ENCODE data around the gene PADI4. TPM values are rescaled to one million over a fixed set of nuclear protein-coding genes. Genes with fewer than 3 reads are reported as not detected.

Gene PADI4, protein sequence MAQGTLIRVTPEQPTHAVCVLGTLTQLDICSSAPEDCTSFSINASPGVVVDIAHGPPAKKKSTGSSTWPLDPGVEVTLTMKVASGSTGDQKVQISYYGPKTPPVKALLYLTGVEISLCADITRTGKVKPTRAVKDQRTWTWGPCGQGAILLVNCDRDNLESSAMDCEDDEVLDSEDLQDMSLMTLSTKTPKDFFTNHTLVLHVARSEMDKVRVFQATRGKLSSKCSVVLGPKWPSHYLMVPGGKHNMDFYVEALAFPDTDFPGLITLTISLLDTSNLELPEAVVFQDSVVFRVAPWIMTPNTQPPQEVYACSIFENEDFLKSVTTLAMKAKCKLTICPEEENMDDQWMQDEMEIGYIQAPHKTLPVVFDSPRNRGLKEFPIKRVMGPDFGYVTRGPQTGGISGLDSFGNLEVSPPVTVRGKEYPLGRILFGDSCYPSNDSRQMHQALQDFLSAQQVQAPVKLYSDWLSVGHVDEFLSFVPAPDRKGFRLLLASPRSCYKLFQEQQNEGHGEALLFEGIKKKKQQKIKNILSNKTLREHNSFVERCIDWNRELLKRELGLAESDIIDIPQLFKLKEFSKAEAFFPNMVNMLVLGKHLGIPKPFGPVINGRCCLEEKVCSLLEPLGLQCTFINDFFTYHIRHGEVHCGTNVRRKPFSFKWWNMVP
- total RNA-seq = 1.8 TPM

DNA sequence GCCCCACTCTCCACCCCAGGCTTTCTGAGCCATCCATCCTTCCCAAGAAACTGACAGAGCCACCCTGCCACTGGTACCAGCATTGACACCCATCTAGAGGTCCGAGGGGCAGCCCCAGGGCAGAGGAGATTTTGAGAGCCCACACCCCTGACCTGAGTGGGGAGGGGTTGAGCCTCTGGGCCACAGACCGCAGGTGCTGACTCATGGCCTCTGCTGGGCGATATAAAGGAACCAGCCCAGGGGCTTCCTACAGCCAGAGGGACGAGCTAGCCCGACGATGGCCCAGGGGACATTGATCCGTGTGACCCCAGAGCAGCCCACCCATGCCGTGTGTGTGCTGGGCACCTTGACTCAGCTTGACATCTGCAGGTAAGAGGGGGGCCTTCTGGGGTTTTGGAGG lies at the start of gene PADI4:
TSS of gene PADI4 (plus strand) at position 252 of the 400 bp plus-strand sequence. CDS start at position 278, 26 bp downstream.
- no peak for DNase-seq

DNA sequence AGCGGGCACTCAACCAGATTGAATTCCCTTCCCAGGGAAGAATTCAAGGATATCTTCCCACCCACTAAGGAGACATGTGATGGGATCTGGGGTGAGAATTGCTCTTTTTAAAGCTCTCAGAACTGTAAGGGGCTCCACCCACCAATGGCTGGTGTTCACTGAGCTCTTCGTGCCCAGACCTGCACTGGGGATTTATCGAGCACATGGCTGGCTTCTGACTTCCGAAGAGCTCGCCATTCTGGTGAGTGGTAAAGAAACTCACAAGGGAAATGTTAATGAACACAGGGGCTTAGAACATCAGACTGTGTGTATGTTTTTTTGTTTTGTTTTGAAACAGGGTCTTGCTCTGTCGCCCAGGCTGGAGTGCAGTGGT lies 49.3 kb upstream of the PADI4 start:
- no peak for DNase-seq

DNA sequence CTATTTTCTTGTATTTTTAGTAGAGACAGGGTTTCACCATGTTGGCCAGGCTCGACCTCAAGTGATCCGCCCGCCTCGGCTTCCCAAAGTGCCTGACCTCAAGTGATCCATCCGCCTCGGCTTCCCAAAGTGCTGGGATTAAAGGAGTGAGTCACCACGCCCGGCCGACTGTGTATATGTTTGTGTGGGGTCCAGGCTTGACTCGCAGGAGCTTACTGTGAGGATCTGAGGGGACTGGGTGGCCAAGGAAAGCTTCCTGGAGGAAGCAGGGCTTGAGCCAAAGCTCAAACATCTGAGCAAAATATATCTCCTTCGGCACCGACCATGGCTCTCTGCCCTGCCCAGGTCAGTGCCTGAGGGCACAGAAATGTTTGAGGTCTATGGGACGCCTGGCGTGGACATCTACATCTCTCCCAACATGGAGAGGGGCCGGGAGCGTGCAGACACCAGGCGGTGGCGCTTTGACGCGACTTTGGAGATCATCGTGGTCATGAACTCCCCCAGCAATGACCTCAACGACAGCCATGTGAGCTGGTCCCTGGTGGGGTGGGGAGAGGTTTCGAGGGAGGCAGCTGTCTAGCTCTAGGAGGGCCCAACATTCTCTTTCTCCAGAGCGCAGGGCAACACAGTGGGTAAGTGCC lies 48.6 kb upstream of the PADI4 start:
- DNase-seq = no peak

DNA sequence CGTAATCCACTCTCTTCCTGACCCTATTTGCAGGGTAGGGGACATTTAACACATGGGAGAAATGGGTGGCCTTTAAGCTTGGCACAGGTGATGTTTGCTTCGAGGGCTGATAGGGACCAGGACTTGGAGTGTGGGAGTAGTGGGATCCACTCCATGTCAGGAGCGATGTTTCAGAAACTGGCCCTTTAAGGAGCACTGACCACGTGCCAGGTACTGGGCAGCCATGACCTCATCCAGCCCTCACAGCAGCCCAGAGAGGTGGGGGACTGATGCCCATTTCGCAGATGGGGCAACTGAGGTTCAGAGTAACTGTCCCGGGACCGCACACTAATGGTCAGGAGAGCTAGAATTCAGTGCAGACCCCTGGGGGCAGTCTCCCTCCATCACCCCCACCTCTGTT lies 47.7 kb upstream of the PADI4 start:
- no peak for DNase-seq

DNA sequence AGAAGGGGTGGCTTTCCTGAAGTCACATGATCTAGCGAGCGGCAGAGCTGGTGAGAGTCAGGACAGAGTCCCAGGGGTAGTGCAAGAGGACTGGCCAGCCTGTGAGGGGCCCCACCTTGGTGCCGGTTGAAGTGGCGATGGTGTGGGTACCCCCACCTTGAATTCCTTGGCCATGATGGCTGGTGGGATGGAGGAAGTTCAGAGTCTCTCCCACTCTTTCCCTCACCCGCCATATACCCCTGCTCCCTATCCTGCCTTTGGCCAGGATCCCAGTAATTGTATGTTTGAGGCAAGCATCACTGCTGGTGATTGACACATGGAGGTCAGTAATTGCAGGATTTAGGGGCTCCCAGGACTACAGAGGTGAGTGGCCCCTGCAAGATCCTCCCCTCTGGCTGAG lies 47.3 kb upstream of the PADI4 start:
- DNase-seq = no peak

DNA sequence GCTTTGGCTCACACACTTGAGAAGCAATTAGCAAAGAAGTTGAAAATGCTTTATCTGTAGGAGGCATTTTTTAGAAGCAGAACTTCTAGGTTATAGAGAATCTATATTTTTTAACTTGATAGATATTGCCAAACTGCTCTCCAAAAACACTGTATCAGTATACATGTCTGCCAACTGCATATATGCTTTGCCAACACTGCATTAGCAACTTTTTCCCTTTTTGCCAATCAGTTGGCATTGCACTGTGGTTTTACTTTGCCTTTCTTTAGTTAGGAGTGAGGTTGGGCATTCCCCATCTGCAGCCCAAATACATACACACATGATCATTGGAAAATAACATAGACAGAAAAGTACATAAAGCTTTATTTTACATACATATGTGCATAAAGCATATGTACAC lies 44.1 kb upstream of the PADI4 start:
- DNase-seq = no peak

DNA sequence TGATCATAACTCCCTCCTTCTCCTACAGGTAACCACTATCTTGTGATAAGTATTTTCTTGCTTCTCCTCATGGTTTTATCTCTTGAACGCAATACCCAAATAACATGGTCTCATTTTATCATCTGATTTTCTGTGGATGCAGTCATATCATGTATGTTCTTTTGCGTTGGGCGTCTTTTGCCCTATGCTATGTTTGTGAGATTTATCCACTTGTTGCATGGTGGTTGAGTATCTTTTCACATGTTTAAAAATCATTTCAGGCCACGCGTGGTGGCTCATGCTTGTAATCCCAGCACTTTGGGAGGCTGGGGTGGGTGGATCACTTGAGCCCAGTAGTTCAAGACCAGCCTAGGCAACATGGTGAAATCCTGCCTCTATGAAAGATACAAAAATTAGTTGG lies 43.5 kb upstream of the PADI4 start:
- no peak for DNase-seq

DNA sequence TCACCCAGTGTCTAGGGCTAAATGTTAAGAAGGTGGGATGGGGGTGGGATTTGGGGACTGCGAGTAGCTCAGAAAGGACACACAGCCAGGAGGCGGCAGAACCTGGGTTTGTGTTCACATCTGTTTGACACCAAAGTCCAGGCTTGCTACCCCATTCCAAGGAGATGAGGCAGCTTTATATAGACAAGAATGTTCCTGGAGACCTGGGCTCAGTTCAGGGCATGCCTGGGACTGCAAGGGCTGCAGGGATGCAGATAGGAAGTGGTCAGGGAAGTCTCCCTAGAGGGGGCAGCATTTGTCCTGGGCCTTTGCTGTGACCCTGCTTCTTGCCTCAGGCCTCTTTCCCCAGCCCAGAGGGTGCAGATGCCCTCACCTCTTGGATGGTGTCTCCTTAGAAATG lies 42.8 kb upstream of the PADI4 start:
- DNase-seq = no peak

DNA sequence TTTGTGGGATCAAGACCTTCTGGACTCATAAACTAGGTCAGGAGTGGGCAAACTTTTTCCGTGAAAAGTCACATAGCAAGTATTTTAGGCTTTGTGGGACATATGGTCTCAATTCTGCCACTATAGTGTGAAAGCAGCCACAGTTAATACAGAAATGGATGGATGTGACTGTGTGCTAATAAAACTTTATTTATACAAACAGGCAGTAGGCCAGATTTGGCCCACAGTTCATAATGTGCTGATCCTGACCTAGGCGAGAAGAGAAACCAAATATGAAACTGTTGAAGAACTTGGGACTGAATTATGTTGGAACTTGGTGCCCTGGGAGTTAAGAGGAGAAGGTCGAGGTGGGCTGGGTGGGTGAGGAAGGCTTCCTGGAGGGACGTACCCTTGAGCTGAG lies 42.0 kb upstream of the PADI4 start:
- DNase-seq = no peak

DNA sequence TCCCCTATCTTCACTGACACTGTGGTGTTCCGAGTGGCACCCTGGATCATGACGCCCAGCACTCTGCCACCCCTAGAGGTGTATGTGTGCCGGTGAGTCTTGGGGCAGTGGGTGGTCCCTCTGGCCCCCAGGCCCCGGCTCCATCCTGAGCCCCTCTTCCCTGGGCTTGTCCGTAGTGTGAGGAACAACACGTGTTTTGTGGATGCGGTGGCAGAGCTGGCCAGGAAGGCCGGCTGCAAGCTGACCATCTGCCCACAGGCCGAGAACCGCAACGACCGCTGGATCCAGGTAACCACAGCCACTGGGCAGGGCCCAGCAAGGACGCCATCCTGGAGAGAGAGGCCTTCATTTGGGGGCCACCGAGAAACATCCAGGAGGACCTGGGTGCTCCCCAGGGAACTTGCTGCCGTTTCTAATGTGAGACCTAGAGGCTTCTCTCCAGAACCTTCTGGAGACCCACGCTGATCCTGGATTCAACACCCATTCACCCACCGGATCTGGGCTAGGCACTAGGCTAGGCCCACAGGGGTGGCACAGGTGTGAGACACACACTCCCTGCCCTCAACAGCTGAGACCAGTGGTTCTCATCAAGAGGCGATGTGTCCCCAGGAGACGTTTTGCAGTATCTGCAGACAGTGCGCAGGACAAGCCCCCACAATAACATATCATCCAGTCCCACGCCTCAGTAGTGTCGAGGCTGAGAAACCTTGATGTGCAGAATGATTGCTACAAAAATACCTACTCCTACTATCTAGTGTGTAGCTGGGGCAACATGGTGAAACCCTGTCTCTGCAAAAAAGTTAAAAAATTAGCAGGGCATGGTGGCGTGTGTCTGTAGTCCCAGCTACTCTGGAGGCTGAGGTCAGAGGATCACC lies 36.9 kb upstream of the PADI4 start:
- no peak for DNase-seq

DNA sequence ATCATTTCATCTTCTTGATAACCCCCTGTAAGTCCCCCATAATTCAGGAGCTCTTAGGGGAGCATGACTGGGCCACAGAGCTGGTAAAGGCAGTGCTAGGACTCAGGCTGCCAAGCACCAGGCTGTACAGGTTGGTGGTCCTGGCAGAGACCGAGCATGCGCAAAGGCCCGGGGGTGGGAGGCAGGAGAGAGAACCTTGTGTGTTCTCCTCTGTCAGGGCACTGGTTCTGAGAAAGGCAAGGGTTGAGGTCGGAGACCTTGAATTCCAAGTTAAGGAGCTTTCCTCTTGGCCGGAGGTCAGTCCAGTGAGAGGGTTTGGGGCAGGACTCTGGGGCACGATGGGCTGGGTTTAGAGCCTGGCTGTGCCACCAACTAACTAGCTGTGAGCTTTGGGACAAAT lies 35.9 kb upstream of the PADI4 start:
- no peak for DNase-seq

DNA sequence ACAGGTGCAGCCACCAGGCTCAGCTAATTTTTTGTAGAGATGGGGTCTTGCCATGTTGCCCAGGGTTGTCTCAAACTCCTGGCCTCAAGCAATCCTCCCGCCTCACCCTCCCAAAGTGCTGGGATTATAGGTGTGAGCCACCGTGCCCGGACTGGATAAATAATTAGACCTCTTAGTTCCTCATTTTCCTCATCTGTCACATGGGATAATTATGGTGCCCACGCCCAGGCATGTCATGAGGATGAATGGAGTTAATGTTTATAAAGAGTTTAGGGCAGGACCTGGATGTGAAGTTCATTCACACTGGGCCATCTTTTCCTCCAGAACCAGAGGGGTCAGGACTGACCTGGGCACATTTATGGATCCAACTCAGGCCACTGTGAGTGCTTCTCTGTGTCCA lies 35.4 kb upstream of the PADI4 start:
- no peak for DNase-seq

DNA sequence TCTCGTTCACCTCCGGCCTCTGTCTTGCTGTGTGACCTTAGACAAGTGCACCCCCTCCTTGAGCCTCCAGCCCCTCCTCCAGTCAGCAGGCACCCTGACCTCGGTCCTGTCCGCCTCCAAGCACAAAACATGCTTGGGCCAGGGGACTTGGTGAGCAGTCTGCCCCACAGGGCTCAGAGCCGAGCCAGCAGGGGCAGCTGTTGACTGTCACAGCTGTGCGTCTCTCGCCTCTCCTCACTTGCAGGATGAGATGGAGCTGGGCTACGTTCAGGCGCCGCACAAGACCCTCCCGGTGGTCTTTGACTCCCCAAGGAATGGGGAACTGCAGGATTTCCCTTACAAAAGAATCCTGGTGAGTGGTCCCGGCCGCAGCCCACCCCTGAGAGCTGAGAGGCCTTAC lies 34.9 kb upstream of the PADI4 start:
- no peak for DNase-seq

DNA sequence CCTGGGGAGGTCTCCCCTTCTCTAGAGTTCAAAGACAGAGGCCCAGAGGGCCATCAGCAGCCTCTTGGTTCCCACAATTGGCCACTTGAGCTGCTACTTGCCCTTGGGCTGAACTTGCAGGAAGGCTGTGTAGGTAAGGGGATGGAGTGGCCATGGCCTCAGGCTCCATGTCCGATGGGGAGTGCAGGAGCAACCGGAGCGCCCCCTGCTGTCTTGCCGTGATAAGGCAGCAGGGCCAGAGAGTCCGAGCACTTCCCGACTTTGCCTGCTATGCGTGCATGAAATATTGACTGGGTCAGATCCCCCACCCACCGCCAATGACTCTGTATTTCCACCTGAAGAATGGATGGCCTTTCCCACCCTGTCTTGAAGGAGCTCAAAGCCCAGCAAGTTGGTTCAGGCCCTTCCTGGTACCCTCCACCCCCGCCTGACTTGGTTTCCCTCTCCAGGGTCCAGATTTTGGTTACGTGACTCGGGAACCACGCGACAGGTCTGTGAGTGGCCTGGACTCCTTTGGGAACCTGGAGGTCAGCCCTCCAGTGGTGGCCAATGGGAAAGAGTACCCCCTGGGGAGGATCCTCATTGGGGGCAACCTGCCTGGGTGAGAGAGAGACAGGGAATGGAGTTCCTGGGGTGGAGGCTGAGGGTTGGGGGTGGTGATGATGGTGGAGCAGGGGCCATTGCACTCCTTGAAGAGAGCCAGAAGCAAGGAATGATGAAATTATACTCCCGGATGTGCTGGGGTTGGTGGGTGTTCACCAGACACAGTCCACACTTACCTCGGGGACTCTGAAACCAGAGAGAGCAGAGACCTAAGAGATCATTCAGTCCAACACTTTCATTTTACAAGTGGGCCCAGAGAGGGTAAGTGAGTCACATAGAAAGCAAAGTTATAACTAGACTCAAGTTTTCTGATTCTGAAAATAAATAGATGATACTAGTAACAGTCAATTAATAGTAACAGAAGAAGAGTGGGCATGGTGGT lies 33.5 kb upstream of the PADI4 start:
- DNase-seq = peak; percentile 31

DNA sequence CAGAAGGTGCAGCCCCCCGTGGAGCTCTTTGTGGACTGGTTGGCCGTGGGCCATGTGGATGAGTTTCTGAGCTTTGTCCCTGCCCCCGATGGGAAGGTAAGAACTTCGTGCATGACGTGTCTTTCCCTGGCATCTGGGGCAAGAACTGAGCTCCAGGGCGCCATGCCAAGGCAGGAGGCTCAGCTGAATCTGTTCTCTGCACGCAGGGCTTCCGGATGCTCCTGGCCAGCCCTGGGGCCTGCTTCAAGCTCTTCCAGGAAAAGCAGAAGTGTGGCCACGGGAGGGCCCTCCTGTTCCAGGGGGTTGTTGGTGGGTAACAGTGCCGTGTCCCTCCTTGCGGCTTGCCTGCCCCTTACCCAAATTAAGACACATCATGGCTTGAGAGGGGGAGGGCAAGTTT lies 31.4 kb upstream of the PADI4 start:
- no peak for DNase-seq

DNA sequence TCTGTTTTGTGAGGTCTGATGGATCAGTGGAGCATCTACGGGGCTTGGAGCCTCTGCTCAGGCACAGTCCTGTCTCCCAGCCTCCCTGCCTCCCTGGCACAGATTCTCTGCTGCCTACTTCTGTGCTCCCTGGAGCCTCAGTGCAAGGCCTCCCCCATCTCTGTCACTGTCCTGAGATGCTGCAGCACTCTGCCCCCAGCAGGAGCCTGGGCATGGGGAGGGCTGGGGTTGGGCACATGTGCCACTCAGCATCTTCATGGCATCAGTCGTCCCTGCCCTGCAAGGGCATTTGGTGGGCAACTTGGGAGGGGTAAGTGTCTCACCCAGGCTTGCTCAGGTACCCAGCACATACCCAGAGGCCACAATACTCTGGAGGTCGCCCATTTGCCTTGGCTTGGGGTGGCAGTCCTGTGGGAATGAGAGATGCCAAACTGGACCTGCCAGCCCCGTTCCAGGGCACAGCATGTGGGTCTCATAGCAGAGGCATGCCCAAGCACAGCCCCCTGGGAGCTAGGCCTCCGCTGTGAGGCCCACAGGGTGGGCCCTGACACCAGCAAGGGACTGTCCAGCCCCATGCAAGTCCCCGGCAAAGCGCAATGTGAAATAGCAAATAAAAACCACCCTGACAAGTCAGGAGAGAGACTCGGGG lies 30.4 kb upstream of the PADI4 start:
- DNase-seq = no peak

DNA sequence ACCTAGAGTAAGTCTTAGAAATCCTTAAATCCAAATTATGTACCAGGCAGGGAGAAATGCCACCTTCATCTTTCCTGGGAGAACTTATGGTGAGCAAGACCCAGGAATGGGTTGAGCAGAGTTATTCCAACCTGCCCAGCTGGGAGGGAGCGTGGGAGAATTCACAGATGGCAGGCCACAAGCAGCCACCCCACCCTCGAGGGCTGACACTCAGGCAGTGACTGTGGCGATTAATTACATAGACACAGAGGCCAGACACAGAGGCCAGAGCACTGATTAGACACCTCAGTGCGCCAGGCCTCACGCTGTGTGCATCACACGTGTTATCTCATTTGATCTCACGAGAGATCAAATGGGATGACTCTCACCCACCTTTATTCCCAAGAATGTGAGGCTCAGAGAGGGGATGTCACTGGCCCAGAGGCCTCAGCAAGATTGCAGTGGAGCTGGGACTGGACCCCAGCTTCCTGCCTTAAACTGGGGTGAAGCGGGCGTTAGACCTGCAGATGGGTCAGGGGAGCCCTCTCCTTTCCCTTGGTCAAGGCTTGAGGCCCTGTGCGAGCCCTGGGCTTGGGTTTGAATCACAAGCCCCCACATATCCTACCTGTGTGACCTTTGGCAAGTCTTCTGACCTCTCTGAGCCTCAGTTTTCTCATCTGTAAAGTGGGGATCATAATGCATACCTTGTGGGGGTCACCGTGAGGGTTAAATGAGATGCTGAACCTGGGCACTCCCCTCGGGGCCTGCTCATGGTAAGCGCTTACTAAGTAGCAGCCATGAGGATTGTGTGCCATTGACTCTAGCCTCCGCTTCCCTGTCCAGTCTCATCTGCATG lies 28.8 kb upstream of the PADI4 start:
- no peak for DNase-seq

DNA sequence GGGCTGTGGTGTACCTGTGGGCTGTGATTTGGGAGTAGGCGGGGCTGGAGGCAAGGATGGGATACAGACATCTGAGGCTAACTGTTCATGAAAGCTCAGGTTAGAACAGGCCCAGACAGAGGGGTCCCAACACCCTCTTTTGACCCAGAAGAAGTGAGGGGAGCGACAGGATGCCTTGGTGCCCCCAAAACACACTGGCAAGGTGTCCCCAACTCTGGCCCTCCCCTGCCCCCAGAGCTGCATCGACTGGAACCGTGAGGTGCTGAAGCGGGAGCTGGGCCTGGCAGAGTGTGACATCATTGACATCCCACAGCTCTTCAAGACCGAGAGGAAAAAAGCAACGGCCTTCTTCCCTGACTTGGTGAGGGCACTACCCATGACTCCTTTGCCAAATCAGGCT lies 27.6 kb upstream of the PADI4 start:
- DNase-seq = no peak

DNA sequence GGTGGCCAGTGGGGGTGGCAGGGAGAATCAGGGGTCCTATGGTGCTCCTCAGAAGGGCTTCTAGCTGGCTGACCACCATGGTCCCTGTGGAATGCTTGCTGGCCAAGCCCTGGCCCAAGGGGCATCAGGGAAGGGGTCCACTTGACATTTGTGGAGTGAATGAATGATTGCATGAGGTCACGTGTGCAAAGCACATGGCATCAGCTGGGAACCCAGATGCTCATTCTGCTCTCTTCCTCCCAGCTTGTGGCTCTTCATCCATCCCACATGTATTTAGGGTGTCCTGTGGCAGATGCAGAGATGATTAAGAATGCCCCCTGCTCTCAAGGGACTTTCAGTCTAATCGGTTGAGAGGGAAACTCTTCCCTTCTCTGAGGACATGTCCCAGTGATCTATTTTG lies 27.1 kb upstream of the PADI4 start:
- no peak for DNase-seq

DNA sequence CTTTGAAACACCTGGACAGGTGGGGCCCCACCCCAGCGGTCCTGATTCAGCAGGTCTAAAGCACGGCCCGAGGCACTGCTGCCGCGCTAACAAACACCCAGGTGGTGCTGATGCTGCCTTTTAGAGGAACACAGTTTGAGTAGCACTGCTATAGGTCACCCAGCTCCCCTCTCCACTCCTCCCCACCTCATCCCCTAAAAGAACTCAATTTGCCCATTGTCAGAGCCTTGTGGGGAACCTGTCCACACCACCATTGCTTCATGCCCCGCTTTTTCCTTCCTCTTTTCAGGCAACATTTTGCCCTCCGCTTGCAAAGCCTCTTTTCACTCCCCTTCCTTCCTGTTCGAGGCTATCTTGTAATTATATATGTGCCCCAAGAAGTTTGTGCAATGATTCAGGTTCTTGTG lies 26.2 kb upstream of the PADI4 start:
- no peak for DNase-seq
